Trophoblast cell (in vitro differentiated cells and primary cell): ENCODE results near the gene SSBP2.
A peak's percentile ranks its signal among the peaks of the same experiment; 100 is the strongest.

Experiments used
- DNase-seq, 2 donors: peaks; one replicate each; pipeline ENCODE4 v3.0.0-alpha.2; 2016
- H2AFZ ChIP-seq: 2 replicates; pipeline ENCODE4 v1.6.1; 2013; ENCODE audit warnings: low read length, moderate library complexity, mild to moderate bottlenecking; ENCODE audit not compliant: insufficient read depth, poor library complexity
- H2AK5ac ChIP-seq: 2 replicates; pipeline ENCODE4 v1.6.1; 2013; ENCODE audit warnings: mild to moderate bottlenecking, low read length
- H2BK120ac ChIP-seq: 2 replicates; pipeline ENCODE4 v1.6.1; 2013; ENCODE audit warnings: low read length, mild to moderate bottlenecking, moderate library complexity; ENCODE audit not compliant: insufficient read depth, poor library complexity
- H2BK12ac ChIP-seq: 2 replicates; pipeline ENCODE4 v1.6.1; 2013; ENCODE audit warnings: mild to moderate bottlenecking, low read length, moderate library complexity
- H2BK5ac ChIP-seq: 2 replicates; pipeline ENCODE4 v1.6.1; 2013; ENCODE audit warnings: low read length, low read depth, moderate library complexity, mild to moderate bottlenecking; ENCODE audit not compliant: poor library complexity
- H3K14ac ChIP-seq: 2 replicates; pipeline ENCODE4 v1.6.1; 2013; ENCODE audit warnings: mild to moderate bottlenecking, low read length
- H3K18ac ChIP-seq: 2 replicates; pipeline ENCODE4 v1.6.1; 2013; ENCODE audit warnings: mild to moderate bottlenecking, low read length
- H3K23ac ChIP-seq: 2 replicates; pipeline ENCODE4 v1.6.1; 2013; ENCODE audit warnings: low read length
- H3K27ac ChIP-seq: 2 replicates; pipeline ENCODE4 v1.5.1; 2013; ENCODE audit warnings: low read depth, mild to moderate bottlenecking, inconsistent platforms, low read length, moderate library complexity
- H3K27me3 ChIP-seq: 2 replicates; pipeline ENCODE4 v1.6.1; 2013; ENCODE audit warnings: inconsistent platforms, mild to moderate bottlenecking, low read length, moderate library complexity; ENCODE audit not compliant: insufficient read depth
- H3K36me3 ChIP-seq, 2 experiments: 1 replicate in 1 of 2; 2 replicates in 1 of 2; pipeline ENCODE4 v1.6.1; 2013; ENCODE audit warnings: low read length in 2 of 2, mild to moderate bottlenecking in 2 of 2, moderate library complexity in 1 of 2; ENCODE audit not compliant: insufficient read depth in 2 of 2, control insufficient read depth in 1 of 2
- H3K4ac ChIP-seq: 2 replicates; pipeline ENCODE4 v1.6.1; 2013; ENCODE audit warnings: low read depth, mild to moderate bottlenecking, low read length, moderate library complexity
- H3K4me1 ChIP-seq, 2 experiments: 1 replicate in 1 of 2; 2 replicates in 1 of 2; pipeline ENCODE4 v1.6.1; 2013; ENCODE audit warnings: low read length in 2 of 2, mild to moderate bottlenecking in 2 of 2, moderate library complexity in 1 of 2; ENCODE audit not compliant: insufficient read depth in 2 of 2, control insufficient read depth in 1 of 2
- H3K4me2 ChIP-seq: 2 replicates; pipeline ENCODE4 v1.6.1; 2013; ENCODE audit warnings: inconsistent platforms, mild to moderate bottlenecking, low read length, moderate library complexity
- H3K4me3 ChIP-seq: 2 replicates; pipeline ENCODE4 v1.5.1; 2013; ENCODE audit warnings: mild to moderate bottlenecking, low read depth, low read length, inconsistent platforms
- H3K79me1 ChIP-seq: one replicate; pipeline ENCODE4 v1.6.1; 2013; ENCODE audit warnings: low read length
- H3K79me2 ChIP-seq: 2 replicates; pipeline ENCODE4 v1.6.1; 2013; ENCODE audit warnings: low read length, mild to moderate bottlenecking; ENCODE audit not compliant: control insufficient read depth, insufficient read depth, poor library complexity
- H3K9ac ChIP-seq: 2 replicates; pipeline ENCODE4 v1.6.1; 2013; ENCODE audit warnings: mild to moderate bottlenecking, low read length
- H3K9me3 ChIP-seq: 2 replicates; pipeline ENCODE4 v1.6.1; 2013; ENCODE audit warnings: low read depth, mild to moderate bottlenecking, control low read depth, inconsistent platforms, low read length; ENCODE audit not compliant: insufficient read depth
- H4K12ac ChIP-seq: 2 replicates; pipeline ENCODE4 v1.6.1; 2013; ENCODE audit warnings: low read depth, mild to moderate bottlenecking, low read length, moderate library complexity
- H4K8ac ChIP-seq: 2 replicates; pipeline ENCODE4 v1.6.1; 2013; ENCODE audit warnings: low read depth, mild to moderate bottlenecking, low read length, moderate library complexity
- H4K91ac ChIP-seq: one replicate; pipeline ENCODE4 v1.6.1; 2013; ENCODE audit warnings: low read depth, mild to moderate bottlenecking, low read length, moderate library complexity
- WGBS: extraction: QIAGEN DNeasy Blood & Tissue Kit; methylation state at CpG from one replicate; pipeline ENCODE4 v1.1.7; 2013; ENCODE audit warnings: missing lambda C conversion rate; ENCODE audit not compliant: insufficient read length, insufficient coverage; ENCODE audit errors: extremely low coverage; 5-methylcytosine and 5-hydroxymethylcytosine counted together

Gene SSBP2

DNA sequence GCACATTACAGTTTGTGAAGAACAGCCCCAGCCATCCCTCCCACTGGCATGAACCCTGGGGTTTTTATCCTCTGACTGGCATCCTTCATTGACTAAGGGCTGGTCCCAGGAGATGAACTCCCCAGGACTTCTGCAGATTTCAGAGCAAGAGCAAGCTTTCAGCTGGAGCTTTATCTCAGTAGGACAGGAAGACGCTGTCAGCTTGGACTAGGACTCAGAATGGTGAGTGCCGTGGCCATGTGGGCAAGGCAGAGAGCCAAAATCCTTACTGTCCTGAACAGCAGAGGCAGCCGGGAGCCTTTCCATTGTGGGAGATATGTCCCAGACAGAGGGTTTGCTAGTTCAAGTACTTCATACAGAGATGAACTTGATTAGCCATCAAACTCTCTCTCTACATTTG is 353.7 kb downstream of the SSBP2 start:
- Histone ChIP-seq H3K36me3 (no peaks in the 10 kb centered on the region), H3K14ac (no peak overlapping the region), H3K79me2 (no peaks in the 10 kb centered on the region), H4K12ac (no peak overlapping the region), H4K91ac (no peak overlapping the region), H3K9me3 (peaks cover 2% of the 10 kb centered on the region), H3K27me3 (peaks cover 10% of the 10 kb centered on the region), H2BK5ac (no peak overlapping the region), H4K8ac (no peak overlapping the region), H3K18ac (no peak overlapping the region), H3K23ac (no peak overlapping the region), H2BK120ac (no peak overlapping the region), H2BK12ac (no peak overlapping the region), H3K4ac (no peak overlapping the region), H2AFZ (no peak overlapping the region), H3K4me1 (peaks cover 2 to 6% of the 10 kb centered on the region in 2 experiments), H2AK5ac (no peak overlapping the region), H3K27ac (no peak overlapping the region), H3K4me2 (no peak overlapping the region), H3K9ac (no peak overlapping the region), H3K4me3 (no peak overlapping the region), H3K79me1 (no peaks in the 10 kb centered on the region)
- WGBS = no CpG with 5 or more reads among the region's 3 CpGs
- DNase-seq = no peak

GRCh38 chr5:81395262-81395661 is 355.6 kb downstream of the SSBP2 start:
- Histone ChIP-seq H3K14ac (no peak overlapping the region), H3K9me3 (no peaks in the 10 kb centered on the region), H3K79me2 (no peaks in the 10 kb centered on the region), H3K4me2 (no peak overlapping the region), H3K4me3 (no peak overlapping the region), H3K36me3 (no peaks in the 10 kb centered on the region), H3K18ac (no peak overlapping the region), H3K23ac (no peak overlapping the region), H2BK12ac (no peak overlapping the region), H2BK120ac (no peak overlapping the region), H2BK5ac (no peak overlapping the region), H3K79me1 (no peaks in the 10 kb centered on the region), H3K4me1 (peaks cover 2 to 6% of the 10 kb centered on the region in 2 experiments), H3K27me3 (peaks cover 10% of the 10 kb centered on the region), H2AFZ (no peak overlapping the region), H3K27ac (no peak overlapping the region), H3K4ac (no peak overlapping the region), H4K12ac (no peak overlapping the region), H4K8ac (no peak overlapping the region), H3K9ac (no peak overlapping the region), H2AK5ac (no peak overlapping the region), H4K91ac (no peak overlapping the region)
- WGBS = no CpG with 5 or more reads among the region's 3 CpGs
- no peak for DNase-seq

- Histone ChIP-seq H3K36me3 (no peaks in the 10 kb centered on the region), H3K27me3 (peaks cover 10% of the 10 kb centered on the region), H3K4me2 (peak within 1 kb of the TSS; percentile 58), H3K14ac (no peak within 1 kb of the TSS), H3K27ac (no peak within 1 kb of the TSS), H4K8ac (peak within 1 kb of the TSS; percentile 15), H4K91ac (no peak within 1 kb of the TSS), H2BK5ac (no peak within 1 kb of the TSS), H2AFZ (peak within 1 kb of the TSS; percentile 81), H4K12ac (no peak within 1 kb of the TSS), H3K18ac (no peak within 1 kb of the TSS), H3K9me3 (no peaks in the 10 kb centered on the region), H3K79me2 (no peaks in the 10 kb centered on the region), H2AK5ac (no peak within 1 kb of the TSS), H3K4me3 (peak within 1 kb of the TSS; percentile 43), H3K4me1 (peaks cover 2 to 6% of the 10 kb centered on the region in 2 experiments), H3K23ac (no peak within 1 kb of the TSS), H3K4ac (no peak within 1 kb of the TSS), H3K79me1 (no peaks in the 10 kb centered on the region), H3K9ac (no peak within 1 kb of the TSS), H2BK12ac (no peak within 1 kb of the TSS), H2BK120ac (no peak within 1 kb of the TSS)
- WGBS = no CpG with 5 or more reads among the region's 77 CpGs
- DNase-seq = peak in 1 of 2 donors; percentile 14
Observed at GRCh38 chr5:81393783-81394718, 356.8 kb downstream of the SSBP2 start, which contains the start of gene ACOT12. ACOT12 (minus strand) TSS chr5:81394134; CDS start chr5:81394114, 20 bp downstream.

GRCh38 chr5:81393430-81393782 is 357.5 kb downstream of the SSBP2 start:
- H2AFZ ChIP-seq = no peak overlapping the region
- no CpG with 5 or more reads among the region's 10 CpGs for WGBS
- H2BK120ac ChIP-seq = no peak overlapping the region
- no peak overlapping the region for H4K12ac ChIP-seq
- H3K18ac ChIP-seq = no peak overlapping the region
- no peak overlapping the region for H4K91ac ChIP-seq
- H2AK5ac ChIP-seq = no peak overlapping the region
- peaks cover 2 to 6% of the 10 kb centered on the region in 2 experiments for H3K4me1 ChIP-seq
- DNase-seq = no peak
- no peak overlapping the region for H3K4me3 ChIP-seq
- H3K9me3 ChIP-seq = no peaks in the 10 kb centered on the region
- no peaks in the 10 kb centered on the region for H3K36me3 ChIP-seq
- H3K9ac ChIP-seq = no peak overlapping the region
- H3K27me3 ChIP-seq = peaks cover 10% of the 10 kb centered on the region
- H2BK12ac ChIP-seq = no peak overlapping the region
- H3K14ac ChIP-seq = no peak overlapping the region
- peak overlapping the region; percentile 58 for H3K4me2 ChIP-seq
- H4K8ac ChIP-seq = no peak overlapping the region
- H3K4ac ChIP-seq = no peak overlapping the region
- H3K79me1 ChIP-seq = no peaks in the 10 kb centered on the region
- H3K27ac ChIP-seq = no peak overlapping the region
- H3K79me2 ChIP-seq = no peaks in the 10 kb centered on the region
- no peak overlapping the region for H2BK5ac ChIP-seq
- no peak overlapping the region for H3K23ac ChIP-seq
